CD14-positive monocyte (primary cell): ENCODE data around the gene MAP3K7. TPM values are rescaled to one million over a fixed set of nuclear protein-coding genes. Genes with fewer than 3 reads are reported as not detected.

Source experiments
- DNase-seq, 3 donors: peaks; one replicate each; pipeline ENCODE4 v3.0.0-alpha.2; 2011 to 2022
- H2AFZ ChIP-seq: 2 replicates; pipeline ENCODE4 v1.6.0; 2012; ENCODE audit warnings: mild to moderate bottlenecking, low read depth, low read length, inconsistent platforms; ENCODE audit not compliant: insufficient read depth, poor library complexity, severe bottlenecking
- H3K27ac ChIP-seq, 2 donors: 1 replicate in 1 of 2; 2 replicates in 1 of 2; pipeline ENCODE4 v1.5.1; 2012 to 2013; ENCODE audit warnings: low read length in 2 of 2, control low read depth in 1 of 2, inconsistent platforms in 1 of 2, low read depth in 1 of 2, mild to moderate bottlenecking in 1 of 2
- H3K27me3 ChIP-seq, 2 donors: one replicate each; pipeline versions ENCODE4 v1.6.0 to v1.6.1; 2011 to 2013; ENCODE audit warnings: low read length in 2 of 2; ENCODE audit not compliant: control insufficient read depth in 2 of 2, insufficient read depth in 2 of 2
- H3K36me3 ChIP-seq, 2 donors: replicated peaks in 1 of 2; 1 replicate in 1 of 2; 2 replicates in 1 of 2; pipeline versions ENCODE4 v1.5.1 to v1.6.1; 2012 to 2013; ENCODE audit warnings: low read length in 2 of 2, control low read depth in 1 of 2, inconsistent platforms in 1 of 2, mild to moderate bottlenecking in 1 of 2; ENCODE audit not compliant: insufficient read depth in 2 of 2, control insufficient read depth in 1 of 2
- H3K4me1 ChIP-seq, 2 donors: 1 replicate in 1 of 2; 2 replicates in 1 of 2; pipeline versions ENCODE4 v1.5.1 to v1.6.1; 2012 to 2013; ENCODE audit warnings: low read length in 2 of 2, control low read depth in 1 of 2, inconsistent platforms in 1 of 2, mild to moderate bottlenecking in 1 of 2, moderate library complexity in 1 of 2; ENCODE audit not compliant: insufficient read depth in 2 of 2, control insufficient read depth in 1 of 2
- H3K4me2 ChIP-seq: replicated peaks from 2 replicates; pipeline ENCODE3; 2012; ENCODE audit warnings: low read length, moderate library complexity, mild to moderate bottlenecking; ENCODE audit not compliant: poor library complexity, severe bottlenecking; ENCODE audit errors: extremely low read depth
- H3K4me3 ChIP-seq, 3 experiments: fragments of 200-600 bp in 1 of 3; sonication (generic) in 1 of 3; replicated peaks in 1 of 3; 1 replicate in 2 of 3; 2 replicates in 1 of 3; pipeline ENCODE4 v1.5.1; 2011 to 2013; ENCODE audit warnings: low read length in 3 of 3, mild to moderate bottlenecking in 3 of 3, control low read depth in 2 of 3, low read depth in 2 of 3, inconsistent platforms in 1 of 3, moderate library complexity in 1 of 3
- H3K79me2 ChIP-seq: 2 replicates; pipeline ENCODE4 v1.6.0; 2012; ENCODE audit warnings: mild to moderate bottlenecking, control low read depth, inconsistent platforms, low read length, moderate library complexity; ENCODE audit not compliant: insufficient read depth
- H3K9ac ChIP-seq: 2 replicates; pipeline ENCODE4 v1.6.0; 2017; ENCODE audit warnings: low read length, mild to moderate bottlenecking; ENCODE audit not compliant: insufficient read depth, poor library complexity, severe bottlenecking
- H3K9me3 ChIP-seq, 2 donors: replicated peaks in 1 of 2; 1 replicate in 1 of 2; 2 replicates in 1 of 2; pipeline versions ENCODE4 v1.5.1 to v1.6.1; 2012 to 2013; ENCODE audit warnings: low read length in 2 of 2, control low read depth in 1 of 2; ENCODE audit not compliant: control insufficient read depth in 1 of 2, insufficient read depth in 1 of 2
- H4K20me1 ChIP-seq: 2 replicates; pipeline ENCODE4 v1.6.0; 2012; ENCODE audit warnings: mild to moderate bottlenecking, low read length, control low read depth, moderate library complexity; ENCODE audit not compliant: insufficient read depth
- H3K27ac Mint-ChIP-seq, 7 donors: one replicate each; pipeline ENCODE4 v1.8.0; 2020; ENCODE audit warnings: mild to moderate bottlenecking in 7 of 7, mixed read lengths in 7 of 7, moderate library complexity in 6 of 7, inconsistent platforms in 2 of 7
- H3K27me3 Mint-ChIP-seq, 3 donors: one replicate each; pipeline ENCODE4 v1.8.0; 2021 to 2022; ENCODE audit warnings: low read depth in 3 of 3, mild to moderate bottlenecking in 3 of 3, mixed read lengths in 3 of 3, moderate library complexity in 3 of 3, inconsistent platforms in 1 of 3
- H3K36me3 Mint-ChIP-seq, 2 donors: one replicate each; pipeline ENCODE4 v1.8.0; 2020; ENCODE audit warnings: mixed read lengths in 2 of 2, inconsistent platforms in 1 of 2, mild to moderate bottlenecking in 1 of 2
- H3K4me1 Mint-ChIP-seq: one replicate; pipeline ENCODE4 v1.8.0; 2020; ENCODE audit warnings: mild to moderate bottlenecking, mixed read lengths
- H3K4me3 Mint-ChIP-seq, 2 donors: one replicate each; pipeline ENCODE4 v1.8.0; 2020; ENCODE audit warnings: mild to moderate bottlenecking in 2 of 2, mixed read lengths in 2 of 2, moderate library complexity in 1 of 2
- H3K9me3 Mint-ChIP-seq, 7 donors: one replicate each; pipeline ENCODE4 v1.8.0; 2020 to 2022; ENCODE audit warnings: mixed read lengths in 7 of 7, mild to moderate bottlenecking in 6 of 7, moderate library complexity in 6 of 7, inconsistent platforms in 2 of 7
- CTCF ChIP-seq: fragments of 200-600 bp; IDR thresholded peaks from one replicate; pipeline ENCODE4 v1.8.0; 2022; ENCODE audit warnings: antibody characterized with exemption, mild to moderate bottlenecking
- WGBS: methylation state at CpG from one replicate; pipeline ENCODE4 v1.1.5; 2013; ENCODE audit warnings: missing lambda C conversion rate; ENCODE audit not compliant: insufficient coverage; 5-methylcytosine and 5-hydroxymethylcytosine counted together
- intact Hi-C, 2 donors: fragments of 100-400 bp; cut with micrococcal nuclease; formaldehyde crosslinking; loops; one replicate each; pipeline versions ENCODE4 v1.15.0 to v1.15.1; 2023
- polyA plus RNA-seq, 3 donors: library from polyadenylated mRNA; depleted of rRNA in 1 of 3; unstranded in 2 of 3; stranded (reverse) in 1 of 3; fragments of 300-500 nt in 2 of 3; fragments of >200 nt in 1 of 3; fragmentation: Illumina TruSeq in 2 of 3; gene quantifications; 1 replicate in 2 of 3; 2 replicates in 1 of 3; pipeline ENCODE4 v1.2.3, GENCODE V29; 2012 to 2021

MAP3K7 gene
- polyA plus RNA-seq, 3 donors, result 12.4 to 20.0 (median 15.3) TPM

DNA sequence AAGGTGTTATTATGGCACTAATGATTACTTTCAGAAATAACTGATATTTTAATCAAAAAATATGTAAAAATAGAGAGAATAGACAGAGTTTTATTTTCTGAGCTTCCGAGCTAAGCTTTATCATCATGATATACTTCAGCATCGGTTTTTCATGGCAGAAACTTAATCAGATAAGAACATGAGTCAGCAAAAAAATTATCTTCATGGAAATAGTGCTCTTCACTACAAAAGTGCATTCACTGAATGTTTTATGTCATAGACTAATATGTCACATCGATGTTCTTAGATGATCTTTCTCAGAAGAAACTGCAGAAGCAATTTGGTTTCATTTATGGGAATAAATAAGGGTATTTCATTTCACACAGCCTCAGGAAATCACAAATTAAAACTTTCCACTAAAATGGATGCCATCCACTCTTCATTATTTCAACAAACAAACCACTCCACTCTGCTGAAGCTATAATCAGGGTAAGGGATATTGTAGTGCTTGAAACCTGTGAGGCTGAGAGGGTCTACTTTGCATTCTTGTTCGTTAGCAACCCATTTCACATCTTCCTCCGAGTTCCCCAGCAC, 10.2 kb upstream of the MAP3K7 start:
- H3K27me3 ChIP-seq, result peaks cover 15% of the 10 kb centered on the region in 2 donors
- no peak overlapping the region for H3K4me2 ChIP-seq
- H4K20me1 ChIP-seq, result no peaks in the 10 kb centered on the region

GRCh38 chr6:90595854-90596253, 9.0 kb upstream of the MAP3K7 start:
- no peaks in the 10 kb centered on the region for H3K36me3 ChIP-seq
- peaks cover 0 to 5% (median 0%) of the 10 kb centered on the region in 7 donors for H3K9me3 Mint-ChIP-seq
- no peaks in the 10 kb centered on the region for H3K79me2 ChIP-seq
- whole genome bisulfite sequencing, result 92% methylated on average over 2 of the region's 3 CpGs
- H3K36me3 Mint-ChIP-seq, result no peaks in the 10 kb centered on the region
- no peak for DNase-seq
- no peak for TF ChIP-seq CTCF
- peaks cover 19 to 33% (median 25%) of the 10 kb centered on the region in 3 donors for H3K27me3 Mint-ChIP-seq
- no peak overlapping the region for H3K27ac Mint-ChIP-seq
- H3K4me1 Mint-ChIP-seq, result no peaks in the 10 kb centered on the region
- H3K27ac ChIP-seq, result no peak overlapping the region
- no peak overlapping the region for H3K4me3 Mint-ChIP-seq
- H3K4me1 ChIP-seq, result no peaks in the 10 kb centered on the region
- H4K20me1 ChIP-seq, result no peaks in the 10 kb centered on the region
- intact Hi-C loops, result no loop called here
- H3K27me3 ChIP-seq, result peaks cover 18% of the 10 kb centered on the region in 2 donors
- no peak overlapping the region for H3K4me3 ChIP-seq
- H3K4me2 ChIP-seq, result no peak overlapping the region
- no peak overlapping the region for H3K9ac ChIP-seq
- no peaks in the 10 kb centered on the region for H3K9me3 ChIP-seq
- H2AFZ ChIP-seq, result no peak overlapping the region

More for the DNA sequence above, 10.2 kb upstream of the MAP3K7 start:
- intact Hi-C loops, result no loop called here
- peaks cover 0 to 5% (median 0%) of the 10 kb centered on the region in 7 donors for H3K9me3 Mint-ChIP-seq
- no peaks in the 10 kb centered on the region for H3K4me1 ChIP-seq
- H3K36me3 Mint-ChIP-seq, result no peaks in the 10 kb centered on the region
- no peak overlapping the region for H2AFZ ChIP-seq
- no peak overlapping the region for H3K4me3 Mint-ChIP-seq
- TF ChIP-seq CTCF, result no peak
- H3K9ac ChIP-seq, result no peak overlapping the region
- no peak overlapping the region for H3K27ac Mint-ChIP-seq
- H3K36me3 ChIP-seq, result no peaks in the 10 kb centered on the region
- H3K27ac ChIP-seq, result no peak overlapping the region
- H3K4me1 Mint-ChIP-seq, result no peaks in the 10 kb centered on the region
- H3K27me3 Mint-ChIP-seq, result peaks cover 21 to 26% (median 26%) of the 10 kb centered on the region in 3 donors
- DNase-seq, result no peak
- H3K79me2 ChIP-seq, result no peaks in the 10 kb centered on the region
- H3K4me3 ChIP-seq, result no peak overlapping the region
- H3K9me3 ChIP-seq, result no peaks in the 10 kb centered on the region
- WGBS, result no CpG with 5 or more reads among the region's 5 CpGs
